ENCODE measurements around the gene EMP1. TPM values are rescaled to one million over a fixed set of nuclear protein-coding genes. Genes with fewer than 3 reads are reported as not detected.

EMP1 gene
- total RNA-seq, 1 donor from 2014 or later, result not detected

DNA sequence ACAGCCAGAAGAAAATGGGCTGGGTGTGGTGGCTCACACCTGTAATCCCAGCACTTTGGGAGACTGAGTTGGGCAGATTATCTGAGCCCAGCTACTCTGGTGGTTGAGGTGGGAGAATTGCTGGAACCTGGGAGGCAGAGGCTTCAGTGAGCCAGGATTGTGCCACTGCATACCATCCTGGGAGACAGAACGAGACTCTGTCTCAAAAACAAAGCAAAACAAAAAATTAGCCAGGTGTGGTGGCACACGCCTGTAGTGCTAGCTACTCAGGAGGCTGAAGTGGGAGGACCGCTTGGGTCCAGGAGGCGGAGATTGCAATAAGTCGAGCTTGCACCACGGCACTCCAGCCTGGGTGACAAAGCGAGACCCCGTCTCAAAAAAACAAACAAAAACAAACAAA, 3.8 kb upstream of the EMP1 start:
- Mint-ChIP-seq H3K27me3 (ENCODE audit: unreplicated experiment) (no peaks in the 10 kb centered on the region), H3K36me3 (ENCODE audit: unreplicated experiment) (no peaks in the 10 kb centered on the region), H3K4me1 (ENCODE audit: low read depth, unreplicated experiment) (no peaks in the 10 kb centered on the region), H3K4me3 (ENCODE audit: unreplicated experiment) (no peak overlapping the region), H3K9me3 (ENCODE audit: unreplicated experiment) (no peaks in the 10 kb centered on the region), H3K27ac (ENCODE audit: unreplicated experiment) (no peak overlapping the region)
- TF ChIP-seq, protein P1, sequence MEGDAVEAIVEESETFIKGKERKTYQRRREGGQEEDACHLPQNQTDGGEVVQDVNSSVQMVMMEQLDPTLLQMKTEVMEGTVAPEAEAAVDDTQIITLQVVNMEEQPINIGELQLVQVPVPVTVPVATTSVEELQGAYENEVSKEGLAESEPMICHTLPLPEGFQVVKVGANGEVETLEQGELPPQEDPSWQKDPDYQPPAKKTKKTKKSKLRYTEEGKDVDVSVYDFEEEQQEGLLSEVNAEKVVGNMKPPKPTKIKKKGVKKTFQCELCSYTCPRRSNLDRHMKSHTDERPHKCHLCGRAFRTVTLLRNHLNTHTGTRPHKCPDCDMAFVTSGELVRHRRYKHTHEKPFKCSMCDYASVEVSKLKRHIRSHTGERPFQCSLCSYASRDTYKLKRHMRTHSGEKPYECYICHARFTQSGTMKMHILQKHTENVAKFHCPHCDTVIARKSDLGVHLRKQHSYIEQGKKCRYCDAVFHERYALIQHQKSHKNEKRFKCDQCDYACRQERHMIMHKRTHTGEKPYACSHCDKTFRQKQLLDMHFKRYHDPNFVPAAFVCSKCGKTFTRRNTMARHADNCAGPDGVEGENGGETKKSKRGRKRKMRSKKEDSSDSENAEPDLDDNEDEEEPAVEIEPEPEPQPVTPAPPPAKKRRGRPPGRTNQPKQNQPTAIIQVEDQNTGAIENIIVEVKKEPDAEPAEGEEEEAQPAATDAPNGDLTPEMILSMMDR (IDR thresholded peaks at IDR 0.05; ENCODE audit: partially characterized antibody, unreplicated experiment), result no peak
- DNase-seq, result no peak

DNA sequence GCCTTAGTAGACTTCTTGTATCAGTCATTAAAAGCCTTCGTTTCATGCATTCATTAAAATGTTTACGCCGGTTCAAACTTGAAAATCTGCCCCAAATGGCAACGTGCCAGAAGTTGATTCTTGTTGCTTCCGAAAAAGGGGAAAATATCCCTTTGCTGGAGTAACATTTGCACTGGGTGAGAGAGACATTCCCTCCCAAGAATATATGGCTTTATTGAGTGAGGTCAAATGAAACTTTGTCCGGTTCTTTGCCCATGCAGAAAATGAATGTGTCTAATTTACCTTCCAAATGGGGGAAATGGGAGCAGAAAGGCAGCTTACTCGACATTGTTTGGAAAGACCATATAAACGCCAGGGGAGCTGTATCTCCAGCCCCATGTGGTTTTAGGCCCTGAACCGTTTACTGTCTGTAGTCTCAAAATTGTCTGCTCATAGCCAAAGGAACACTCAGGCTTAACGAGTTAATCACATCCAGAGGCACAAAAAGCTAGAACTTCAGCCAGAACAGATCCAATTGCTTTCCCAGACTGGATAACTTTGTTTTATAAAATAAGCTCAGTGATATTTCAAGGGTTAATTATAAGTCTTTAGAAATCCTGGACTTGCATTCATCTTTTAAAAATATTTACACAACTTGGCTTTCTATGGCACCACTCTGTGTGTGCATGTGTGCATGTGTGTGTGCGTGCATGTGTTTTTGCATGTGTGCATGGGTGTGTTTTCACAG, 2.9 kb upstream of the EMP1 start:
- TF ChIP-seq, protein P1 (IDR thresholded peaks at IDR 0.05; ENCODE audit: partially characterized antibody, unreplicated experiment), result no peak

DNA sequence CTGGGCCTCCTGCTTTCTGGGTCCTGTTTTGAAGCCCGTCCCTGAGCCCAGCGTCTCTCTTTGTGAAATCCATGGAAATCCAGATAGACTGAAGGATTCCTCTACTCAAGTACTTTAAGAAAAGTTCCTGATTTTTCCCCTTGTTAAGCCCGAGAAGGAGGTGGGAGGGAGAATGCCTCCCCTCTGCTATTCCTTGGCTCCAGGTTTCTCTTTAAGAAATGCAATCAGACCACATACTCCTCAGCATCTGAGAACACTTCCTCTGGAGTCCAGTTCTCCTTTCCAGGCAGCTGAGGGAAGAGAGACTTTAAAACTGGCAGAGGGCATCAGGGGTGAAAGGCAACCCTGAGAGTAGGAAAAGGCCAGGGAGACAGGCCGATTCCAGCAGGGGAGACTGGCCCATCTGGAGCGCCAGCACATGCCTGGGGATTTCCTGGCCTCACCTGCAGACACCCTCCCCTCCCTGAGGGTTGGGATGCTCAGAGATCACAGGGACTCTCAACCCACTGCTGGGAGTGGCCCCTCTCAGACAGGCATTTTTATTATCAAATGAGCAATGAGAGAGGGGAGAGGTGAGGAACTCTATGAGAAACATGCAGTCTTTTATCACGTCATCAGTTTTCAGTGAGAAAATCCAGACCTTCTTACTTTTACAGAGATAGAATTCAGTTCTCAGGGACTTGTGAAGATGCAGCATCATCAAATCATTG, 2.0 kb upstream of the EMP1 start:
- TF ChIP-seq, protein P1 (IDR thresholded peaks at IDR 0.05; ENCODE audit: partially characterized antibody, unreplicated experiment), result no peak
- Mint-ChIP-seq H3K36me3 (ENCODE audit: unreplicated experiment) (no peaks in the 10 kb centered on the region), H3K4me3 (ENCODE audit: unreplicated experiment) (no peak overlapping the region), H3K4me1 (ENCODE audit: low read depth, unreplicated experiment) (peaks cover 1% of the 10 kb centered on the region), H3K27me3 (ENCODE audit: unreplicated experiment) (no peaks in the 10 kb centered on the region), H3K9me3 (ENCODE audit: unreplicated experiment) (no peaks in the 10 kb centered on the region), H3K27ac (ENCODE audit: unreplicated experiment) (no peak overlapping the region)
- no peak for DNase-seq

More for the DNA sequence above, 2.9 kb upstream of the EMP1 start:
- Mint-ChIP-seq H3K27ac (ENCODE audit: unreplicated experiment) (no peak overlapping the region), H3K4me3 (ENCODE audit: unreplicated experiment) (no peak overlapping the region), H3K9me3 (ENCODE audit: unreplicated experiment) (no peaks in the 10 kb centered on the region), H3K4me1 (ENCODE audit: low read depth, unreplicated experiment) (no peaks in the 10 kb centered on the region), H3K36me3 (ENCODE audit: unreplicated experiment) (no peaks in the 10 kb centered on the region), H3K27me3 (ENCODE audit: unreplicated experiment) (no peaks in the 10 kb centered on the region)
- no peak for DNase-seq

DNA sequence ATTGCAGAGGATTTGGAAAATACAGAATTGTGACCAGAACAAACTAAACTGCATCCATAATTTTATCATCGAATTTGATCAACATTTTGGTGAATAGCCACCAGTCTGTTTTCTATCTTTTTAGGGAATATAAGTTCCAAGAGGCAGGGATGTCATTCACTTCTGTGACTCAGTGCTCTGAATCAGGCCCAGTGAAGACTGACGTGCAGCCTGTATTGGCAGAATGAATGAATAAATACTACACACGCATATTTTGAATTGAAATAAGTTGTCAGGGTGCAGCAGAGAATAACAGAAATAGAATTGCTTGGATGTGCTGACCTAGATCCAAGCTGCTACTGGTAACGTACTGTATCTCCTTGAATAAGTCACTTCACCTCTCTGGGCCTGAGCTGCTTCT, 1.3 kb upstream of the EMP1 start:
- Mint-ChIP-seq H3K36me3 (ENCODE audit: unreplicated experiment) (no peaks in the 10 kb centered on the region), H3K9me3 (ENCODE audit: unreplicated experiment) (no peaks in the 10 kb centered on the region), H3K4me1 (ENCODE audit: low read depth, unreplicated experiment) (peaks cover 1% of the 10 kb centered on the region), H3K27me3 (ENCODE audit: unreplicated experiment) (no peaks in the 10 kb centered on the region), H3K4me3 (ENCODE audit: unreplicated experiment) (no peak overlapping the region), H3K27ac (ENCODE audit: unreplicated experiment) (no peak overlapping the region)
- DNase-seq, result no peak
- TF ChIP-seq, protein P1 (IDR thresholded peaks at IDR 0.05; ENCODE audit: partially characterized antibody, unreplicated experiment), result no peak

DNA sequence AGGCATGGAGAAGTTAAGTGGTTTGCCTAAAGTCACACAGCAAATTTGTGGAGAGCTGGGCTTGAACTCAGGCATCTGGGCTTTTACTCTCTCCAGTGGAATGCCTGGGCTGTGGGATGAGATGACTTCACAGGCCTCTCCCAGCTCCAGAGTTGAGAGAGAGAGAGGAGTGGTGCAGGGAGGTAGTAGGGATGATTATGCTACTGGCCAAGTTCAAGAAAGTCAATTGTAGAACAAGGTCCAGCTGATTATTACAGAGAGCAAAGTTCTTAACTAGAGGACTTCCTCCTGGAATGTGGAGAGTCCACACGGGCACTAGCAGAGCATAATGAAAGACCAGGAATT, 769 bp upstream of the EMP1 start:
- Mint-ChIP-seq H3K4me3 (ENCODE audit: unreplicated experiment) (no peak overlapping the region), H3K9me3 (ENCODE audit: unreplicated experiment) (no peaks in the 10 kb centered on the region), H3K27ac (ENCODE audit: unreplicated experiment) (no peak overlapping the region), H3K36me3 (ENCODE audit: unreplicated experiment) (no peaks in the 10 kb centered on the region), H3K4me1 (ENCODE audit: low read depth, unreplicated experiment) (peaks cover 1% of the 10 kb centered on the region), H3K27me3 (ENCODE audit: unreplicated experiment) (no peaks in the 10 kb centered on the region)
- no peak for DNase-seq
- TF ChIP-seq, protein P1 (IDR thresholded peaks at IDR 0.05; ENCODE audit: partially characterized antibody, unreplicated experiment), result no peak
